H1 (cell line): ENCODE results near the gene DCPS. TPM values are rescaled to one million over a fixed set of nuclear protein-coding genes. Genes with fewer than 3 reads are reported as not detected.

Source experiments
- CTCF ChIA-PET: fragments of 300-600 bp; sonication (Branson Sonifier 250); formaldehyde crosslinking; loops from one replicate; lab custom pipeline; 2021; ENCODE audit not compliant: partially characterized antibody; lab: Charles Lee
- POLR2A ChIA-PET: fragments of 300-600 bp; sonication (Branson Sonifier 250); formaldehyde crosslinking; loops from one replicate; lab custom pipeline; 2021; ENCODE audit warnings: inconsistent platforms; ENCODE audit not compliant: partially characterized antibody; lab: Charles Lee
- DNase-seq, 2 experiments: peaks; one replicate each; pipeline versions ENCODE4 v3.0.0 to v3.0.0-alpha.2; 2010 to 2022; ENCODE audit warnings: low spot score in 2 of 2, low read depth in 1 of 2, mixed read lengths in 1 of 2
- FAIRE-seq: peaks from 2 replicates; lab custom pipeline; 2011; peaks lifted over from hg19 to GRCh38; lab: Jason Lieb, UNC
- H2AFZ ChIP-seq: 2 replicates; pipeline ENCODE4 v1.8.1; 2012; ENCODE audit warnings: low read length, inconsistent platforms
- H2AK5ac ChIP-seq: 2 replicates; pipeline ENCODE4 v1.6.1; 2013; ENCODE audit warnings: low read depth, low read length
- H2BK120ac ChIP-seq: replicated peaks from 2 replicates; pipeline ENCODE3; 2013; ENCODE audit warnings: low read depth, low read length, inconsistent platforms
- H2BK12ac ChIP-seq: 2 replicates; pipeline ENCODE4 v1.6.1; 2013; ENCODE audit warnings: low read depth, low read length
- H2BK15ac ChIP-seq: 2 replicates; pipeline ENCODE4 v1.6.1; 2013; ENCODE audit warnings: low read length
- H2BK20ac ChIP-seq: 2 replicates; pipeline ENCODE4 v1.6.1; 2013; ENCODE audit warnings: low read length
- H2BK5ac ChIP-seq: 2 replicates; pipeline ENCODE4 v1.6.1; 2013; ENCODE audit warnings: low read depth, low read length
- H3K14ac ChIP-seq: 2 replicates; pipeline ENCODE4 v1.6.1; 2013; ENCODE audit warnings: inconsistent platforms; ENCODE audit not compliant: insufficient read length
- H3K18ac ChIP-seq: 2 replicates; pipeline ENCODE4 v1.6.1; 2013; ENCODE audit warnings: low read length; ENCODE audit errors: extremely low read depth
- H3K23ac ChIP-seq: 2 replicates; pipeline ENCODE4 v1.6.1; 2013; ENCODE audit warnings: inconsistent platforms; ENCODE audit not compliant: insufficient read length
- H3K23me2 ChIP-seq: 2 replicates; pipeline ENCODE4 v1.6.1; 2013; ENCODE audit warnings: low read depth, low read length
- H3K27ac ChIP-seq: 2 replicates; pipeline ENCODE4 v1.6.1; 2011; ENCODE audit warnings: low read depth, low read length, inconsistent platforms
- H3K27me3 ChIP-seq, 4 experiments: replicated peaks in 1 of 4; 1 replicate in 1 of 4; 2 replicates in 3 of 4; pipeline versions ENCODE4 v1.6.1 to v1.8.1; 2011 to 2013; ENCODE audit warnings: low read length in 3 of 4, mild to moderate bottlenecking in 3 of 4, inconsistent platforms in 2 of 4, mixed read lengths in 2 of 4, moderate library complexity in 1 of 4; ENCODE audit not compliant: control insufficient read depth in 3 of 4, insufficient read depth in 3 of 4; ENCODE audit errors: extremely low read depth in 1 of 4
- H3K36me3 ChIP-seq, 4 experiments: 2 replicates each; pipeline versions ENCODE4 v1.6.1 to v1.8.1; 2011 to 2013; ENCODE audit warnings: mild to moderate bottlenecking in 4 of 4, low read length in 3 of 4, moderate library complexity in 2 of 4, control low read depth in 1 of 4, inconsistent platforms in 1 of 4; ENCODE audit not compliant: insufficient read depth in 4 of 4, control insufficient read depth in 2 of 4
- H3K4ac ChIP-seq: replicated peaks from 2 replicates; pipeline ENCODE3; 2013; ENCODE audit warnings: low read length, low read depth, mixed read lengths, inconsistent platforms; ENCODE audit not compliant: insufficient read length
- H3K4me1 ChIP-seq, 4 experiments: replicated peaks in 1 of 4; 1 replicate in 1 of 4; 2 replicates in 3 of 4; pipeline versions ENCODE4 v1.6.1 to v1.8.1; 2011 to 2013; ENCODE audit warnings: low read length in 3 of 4, inconsistent platforms in 2 of 4, mixed read lengths in 1 of 4; ENCODE audit not compliant: insufficient read depth in 4 of 4, control insufficient read depth in 3 of 4
- H3K4me2 ChIP-seq, 2 experiments: 2 replicates each; pipeline versions ENCODE4 v1.6.1 to v1.8.1; 2011 to 2013; ENCODE audit warnings: low read depth in 2 of 2, low read length in 2 of 2, control low read depth in 1 of 2, inconsistent platforms in 1 of 2, mild to moderate bottlenecking in 1 of 2; ENCODE audit not compliant: insufficient read depth in 1 of 2
- H3K4me3 ChIP-seq, 4 experiments: fragments of 200-600, 300-600 bp in 1 of 4; sonication (generic), shearing (Covaris generic), sonication (Bioruptor Twin) in 1 of 4; 2 replicates each; pipeline versions ENCODE4 v1.5.1 to v1.8.1; 2011 to 2016; ENCODE audit warnings: low read length in 4 of 4, low read depth in 3 of 4, control low read depth in 2 of 4, inconsistent platforms in 2 of 4, mild to moderate bottlenecking in 2 of 4, mixed read lengths in 1 of 4, moderate library complexity in 1 of 4; ENCODE audit not compliant: insufficient read depth in 2 of 4; ENCODE audit errors: extremely low read depth in 1 of 4
- H3K56ac ChIP-seq: replicated peaks from 2 replicates; pipeline ENCODE3; 2013; ENCODE audit warnings: low read depth, mild to moderate bottlenecking, mixed read lengths, low read length, inconsistent platforms; ENCODE audit not compliant: insufficient read length
- H3K79me1 ChIP-seq: 2 replicates; pipeline ENCODE4 v1.6.1; 2013; ENCODE audit warnings: low read depth, low read length, control low read depth
- H3K79me2 ChIP-seq, 2 experiments: 2 replicates each; pipeline versions ENCODE4 v1.6.1 to v1.8.1; 2012 to 2013; ENCODE audit warnings: low read length in 2 of 2, mild to moderate bottlenecking in 2 of 2, inconsistent platforms in 1 of 2; ENCODE audit not compliant: insufficient read depth in 2 of 2, control insufficient read depth in 1 of 2
- H3K9ac ChIP-seq, 4 experiments: replicated peaks in 1 of 4; 1 replicate in 1 of 4; 2 replicates in 3 of 4; pipeline versions ENCODE4 v1.6.1 to v1.8.1; 2011 to 2013; ENCODE audit warnings: low read depth in 3 of 4, low read length in 3 of 4, control low read depth in 2 of 4, mild to moderate bottlenecking in 2 of 4, moderate library complexity in 2 of 4, inconsistent platforms in 1 of 4; ENCODE audit errors: extremely low read depth in 1 of 4
- H3K9me3 ChIP-seq, 2 experiments: 2 replicates each; pipeline versions ENCODE4 v1.6.1 to v1.8.1; 2012 to 2013; ENCODE audit warnings: mild to moderate bottlenecking in 2 of 2, moderate library complexity in 2 of 2, control low read depth in 1 of 2, inconsistent platforms in 1 of 2, low read depth in 1 of 2, low read length in 1 of 2, mixed read lengths in 1 of 2; ENCODE audit not compliant: insufficient read depth in 2 of 2
- H4K20me1 ChIP-seq, 2 experiments: replicated peaks in 1 of 2; 2 replicates each; pipeline versions ENCODE3 to v1.8.1; 2011 to 2013; ENCODE audit warnings: inconsistent platforms in 2 of 2, low read length in 2 of 2, mild to moderate bottlenecking in 1 of 2; ENCODE audit not compliant: insufficient read depth in 2 of 2, control insufficient read depth in 1 of 2
- H4K5ac ChIP-seq: 2 replicates; pipeline ENCODE4 v1.6.1; 2013; ENCODE audit warnings: low read length, low read depth, mixed read lengths, inconsistent platforms; ENCODE audit not compliant: insufficient read length
- H4K8ac ChIP-seq: 2 replicates; pipeline ENCODE4 v1.8.0; 2013; ENCODE audit warnings: mild to moderate bottlenecking, moderate library complexity, low read length, inconsistent platforms; ENCODE audit not compliant: insufficient read depth; ENCODE audit errors: extremely low read depth
- H4K91ac ChIP-seq: replicated peaks from 2 replicates; pipeline ENCODE3; 2013; ENCODE audit warnings: low read length, mixed read lengths, inconsistent platforms; ENCODE audit not compliant: insufficient read length
- BCL11A ChIP-seq, 2 experiments: IDR thresholded peaks; one replicate each; pipeline ENCODE4 v1.6.1; 2011; ENCODE audit warnings: low read depth in 2 of 2, low read length in 2 of 2, mild to moderate bottlenecking in 2 of 2
- BRCA1 ChIP-seq: IDR thresholded peaks from 2 replicates; pipeline ENCODE4 v1.6.1; 2012; ENCODE audit warnings: low read depth, low read length, improper control_type of control experiment
- EGR1 ChIP-seq: IDR thresholded peaks from 2 replicates; pipeline ENCODE4 v1.6.1; 2011; ENCODE audit warnings: low read depth, low read length, borderline replicate concordance
- EZH2 ChIP-seq: fragments of 200-600 bp; sonication (generic); IDR thresholded peaks from 2 replicates; pipeline ENCODE4 v1.7.1; 2012; ENCODE audit warnings: low read depth, mild to moderate bottlenecking, moderate library complexity, low read length, inconsistent platforms; ENCODE audit not compliant: severe bottlenecking
- FOSL1 ChIP-seq: IDR thresholded peaks from 2 replicates; pipeline ENCODE4 v1.6.1; 2011; ENCODE audit warnings: mild to moderate bottlenecking, low read depth, low read length, moderate library complexity; ENCODE audit not compliant: insufficient read depth
- JUN ChIP-seq: IDR thresholded peaks from 2 replicates; pipeline ENCODE4 v1.6.1; 2011; ENCODE audit warnings: low read depth, mild to moderate bottlenecking, improper control_type of control experiment, low read length
- POLR2A ChIP-seq, 2 experiments: IDR thresholded peaks; 1 replicate in 1 of 2; 2 replicates in 1 of 2; pipeline ENCODE4 v1.6.1; 2011; ENCODE audit warnings: low read depth in 2 of 2, low read length in 2 of 2, mild to moderate bottlenecking in 2 of 2; ENCODE audit errors: control extremely low read depth in 1 of 2
- RBBP5 ChIP-seq: IDR thresholded peaks from 2 replicates; pipeline ENCODE4 v1.7.1; 2012; ENCODE audit warnings: low read depth, mild to moderate bottlenecking, inconsistent platforms, low read length, moderate library complexity, borderline replicate concordance
- RNF2 ChIP-seq: fragments of 200-900, 300-1000 bp; sonication (generic); IDR thresholded peaks from 2 replicates; pipeline ENCODE4 v1.7.1; 2016; ENCODE audit warnings: borderline replicate concordance, low read depth, mild to moderate bottlenecking, antibody characterized with exemption, low read length; ENCODE audit not compliant: poor library complexity, severe bottlenecking; ENCODE audit errors: missing control alignments
- SUZ12 ChIP-seq: fragments of 200-600 bp; sonication (generic); IDR thresholded peaks from 2 replicates; pipeline ENCODE4 v1.6.1; 2012; ENCODE audit warnings: mild to moderate bottlenecking, inconsistent platforms, low read length, moderate library complexity, mixed read lengths
- TCF12 ChIP-seq: IDR thresholded peaks from 2 replicates; pipeline ENCODE4 v1.6.1; 2011; ENCODE audit warnings: low read depth, mild to moderate bottlenecking, low read length
- WGBS, 2 experiments: shearing (Covaris generic) in 1 of 2; methylation state at CpG; one replicate each; pipeline versions ENCODE4 v1.1.6 to v1.1.7; 2013 to 2015; ENCODE audit warnings: low lambda C conversion rate in 2 of 2, mixed read lengths in 2 of 2, inconsistent platforms in 1 of 2, low coverage in 1 of 2, missing lambda C conversion rate in 1 of 2; ENCODE audit not compliant: insufficient replicate concordance in 2 of 2, insufficient coverage in 1 of 2, insufficient read length in 1 of 2; ENCODE audit errors: extremely low coverage in 1 of 2, missing lambda C conversion rate in 1 of 2; 5-methylcytosine and 5-hydroxymethylcytosine counted together
- polyA plus RNA-seq, 7 experiments: library from polyadenylated mRNA; depleted of rRNA in 3 of 7; stranded (reverse) in 5 of 7; unstranded in 2 of 7; fragments of >200 nt in 5 of 7; fragments of 200-250 nt in 2 of 7; gene quantifications; 1 replicate in 5 of 7; 2 replicates in 1 of 7; 4 replicates in 1 of 7; pipeline versions ENCODE4 v1.2.1 to v1.2.3, GENCODE V29; 2011 to 2013; ENCODE audit warnings: missing spikeins in 2 of 7, mixed read lengths in 2 of 7
- total RNA-seq: library from RNA; stranded (reverse); fragmentation: NEBNext Ultra II Directional; extraction: Animal tissue kit (Norgen Biotek cat#: 25700); gene quantifications from 2 replicates; pipeline ENCODE4 v1.2.1, GENCODE V29; 2021
- TF ChIP-seq, protein P1 (sequence below): IDR thresholded peaks from 2 replicates; pipeline ENCODE4 v1.6.1; 2012; ENCODE audit warnings: low read length, inconsistent platforms

The DCPS gene
- total and polyA plus RNA-seq, 2 of the 8 experiments (the other 6 are each of a cell fraction or from before 2014, with no cell fraction given): 24.6 to 55.2 TPM

DNA sequence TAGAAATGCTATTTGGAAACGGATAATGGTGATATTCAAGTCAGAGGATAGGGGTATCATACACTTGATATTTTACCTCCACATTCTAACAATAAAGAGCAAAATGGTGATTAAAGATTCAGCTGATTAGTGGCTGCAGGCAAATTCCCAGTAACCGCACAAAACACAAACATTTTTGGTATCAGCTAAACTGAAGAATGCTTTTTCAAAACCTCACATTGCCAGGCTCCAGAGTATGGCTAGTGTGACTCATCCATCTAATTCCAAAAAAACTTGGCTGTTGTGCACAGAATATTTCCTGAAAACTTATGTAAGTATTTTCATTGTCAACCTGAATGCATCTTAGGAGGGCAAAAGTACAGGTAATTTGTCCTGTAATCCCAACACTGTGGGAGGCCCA lies 46.1 kb upstream of the DCPS start:
- Histone ChIP-seq H3K79me1 (no peaks in the 10 kb centered on the region), H3K27me3 (no peaks in the 10 kb centered on the region), H3K56ac (no peak overlapping the region), H3K23ac (no peak overlapping the region), H3K4me1 (no peaks in the 10 kb centered on the region), H3K4me3 (no peak overlapping the region), H2BK5ac (no peak overlapping the region), H4K8ac (no peak overlapping the region), H2BK12ac (no peak overlapping the region), H3K9me3 (no peaks in the 10 kb centered on the region), H4K5ac (no peak overlapping the region), H3K4me2 (no peak overlapping the region), H2BK120ac (no peak overlapping the region), H3K9ac (no peak overlapping the region), H3K14ac (no peak overlapping the region), H3K79me2 (no peaks in the 10 kb centered on the region), H2AFZ (no peak overlapping the region), H4K20me1 (peaks cover 0 to 3% of the 10 kb centered on the region in 2 experiments), H2AK5ac (no peak overlapping the region), H3K4ac (no peak overlapping the region), H3K18ac (no peak overlapping the region), H4K91ac (no peak overlapping the region), H2BK20ac (no peak overlapping the region), H3K23me2 (no peaks in the 10 kb centered on the region), H3K27ac (no peak overlapping the region), H2BK15ac (no peak overlapping the region), H3K36me3 (peaks cover 7 to 50% (median 33%) of the 10 kb centered on the region in 4 experiments)
- DNase-seq: no peak
- ChIA-PET POLR2A (interaction anchor here (1.6 kb wide), 1 partner anchor 10 kb away, joined by 5 read pairs; no protein-coding TSS in a partner anchor), CTCF (no interaction called here)
- 92% methylated on average over 2 of the region's 2 CpGs; no CpG with 5 or more reads in 1 of the 2 experiments for WGBS, 2 experiments
- FAIRE-seq: no peak
- no peak for TF ChIP-seq BRCA1
- no peak for TF ChIP-seq TCF12
- TF ChIP-seq, protein P1, sequence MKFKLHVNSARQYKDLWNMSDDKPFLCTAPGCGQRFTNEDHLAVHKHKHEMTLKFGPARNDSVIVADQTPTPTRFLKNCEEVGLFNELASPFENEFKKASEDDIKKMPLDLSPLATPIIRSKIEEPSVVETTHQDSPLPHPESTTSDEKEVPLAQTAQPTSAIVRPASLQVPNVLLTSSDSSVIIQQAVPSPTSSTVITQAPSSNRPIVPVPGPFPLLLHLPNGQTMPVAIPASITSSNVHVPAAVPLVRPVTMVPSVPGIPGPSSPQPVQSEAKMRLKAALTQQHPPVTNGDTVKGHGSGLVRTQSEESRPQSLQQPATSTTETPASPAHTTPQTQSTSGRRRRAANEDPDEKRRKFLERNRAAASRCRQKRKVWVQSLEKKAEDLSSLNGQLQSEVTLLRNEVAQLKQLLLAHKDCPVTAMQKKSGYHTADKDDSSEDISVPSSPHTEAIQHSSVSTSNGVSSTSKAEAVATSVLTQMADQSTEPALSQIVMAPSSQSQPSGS: no peak
- TF ChIP-seq BCL11A (IDR thresholded peaks at IDR 0.05; ENCODE audit: low read depth in 2 of 2, low read length in 2 of 2): no peak
- no peak for TF ChIP-seq SUZ12
- TF ChIP-seq EGR1: no peak
- no peak for TF ChIP-seq RBBP5
- no peak for TF ChIP-seq POLR2A (IDR thresholded peaks at IDR 0.05; ENCODE audit: control extremely low read depth in 1 of 2, low read depth in 2 of 2, low read length in 2 of 2)
- no peak for TF ChIP-seq EZH2
- no peak for TF ChIP-seq RNF2
- no peak for TF ChIP-seq FOSL1
- no peak for TF ChIP-seq JUN
